Measurements from ENCODE around the gene KRT78.

- TF ChIP-seq, protein P1, sequence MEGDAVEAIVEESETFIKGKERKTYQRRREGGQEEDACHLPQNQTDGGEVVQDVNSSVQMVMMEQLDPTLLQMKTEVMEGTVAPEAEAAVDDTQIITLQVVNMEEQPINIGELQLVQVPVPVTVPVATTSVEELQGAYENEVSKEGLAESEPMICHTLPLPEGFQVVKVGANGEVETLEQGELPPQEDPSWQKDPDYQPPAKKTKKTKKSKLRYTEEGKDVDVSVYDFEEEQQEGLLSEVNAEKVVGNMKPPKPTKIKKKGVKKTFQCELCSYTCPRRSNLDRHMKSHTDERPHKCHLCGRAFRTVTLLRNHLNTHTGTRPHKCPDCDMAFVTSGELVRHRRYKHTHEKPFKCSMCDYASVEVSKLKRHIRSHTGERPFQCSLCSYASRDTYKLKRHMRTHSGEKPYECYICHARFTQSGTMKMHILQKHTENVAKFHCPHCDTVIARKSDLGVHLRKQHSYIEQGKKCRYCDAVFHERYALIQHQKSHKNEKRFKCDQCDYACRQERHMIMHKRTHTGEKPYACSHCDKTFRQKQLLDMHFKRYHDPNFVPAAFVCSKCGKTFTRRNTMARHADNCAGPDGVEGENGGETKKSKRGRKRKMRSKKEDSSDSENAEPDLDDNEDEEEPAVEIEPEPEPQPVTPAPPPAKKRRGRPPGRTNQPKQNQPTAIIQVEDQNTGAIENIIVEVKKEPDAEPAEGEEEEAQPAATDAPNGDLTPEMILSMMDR (IDR thresholded peaks at IDR 0.05 in 2 of 3, conservative IDR thresholded peaks at IDR 0.05 in 1 of 3; ENCODE audit: insufficient read depth in 2 of 3, low read depth in 1 of 3, low read length in 3 of 3), result no peak
- TF ChIP-seq ELF1 (tag; IDR thresholded peaks at IDR 0.05) (no peak), FOXP1 (CRISPR knock-in tag; IDR thresholded peaks at IDR 0.05) (no peak), POLR2AphosphoS5 (IDR thresholded peaks at IDR 0.05; ENCODE audit: control insufficient read depth, insufficient read depth, low read depth, low read length) (no peak), SAP30 (IDR thresholded peaks at IDR 0.05; ENCODE audit: borderline replicate concordance, insufficient read depth, low read depth, low read length, poor library complexity, severe bottlenecking) (no peak), HMBOX1 (IDR thresholded peaks at IDR 0.05) (no peak), BHLHE40 (IDR thresholded peaks at IDR 0.05; ENCODE audit: low read length) (no peak), EP300 (IDR thresholded peaks at IDR 0.05; ENCODE audit: low read length) (no peak), ZNF511 (CRISPR knock-in tag; IDR thresholded peaks at IDR 0.05) (no peak)
Measured at GRCh38 chr12:52828591-52829021, 20.2 kb downstream of the KRT78 start.

All from K562 (cell line).